Activated CD4-positive, alpha-beta T cell treated with anti-CD3 and anti-CD28 coated beads, Interleukin-2, amount 10 ng/mL, durations not matched to agents 24 days and 14 days (primary cell): ENCODE results near the gene SIX5. TPM values are rescaled to one million over a fixed set of nuclear protein-coding genes. Genes with fewer than 3 reads are reported as not detected.
"Not testable (repeated sequence)": the region's sequence is repeated elsewhere in the genome, so short reads cannot be mapped to it uniquely, and the experiment has no call there.

Source experiments
- DNase-seq: peaks from one replicate; pipeline ENCODE4 v3.0.0; 2022
- H3K27ac Mint-ChIP-seq: one replicate; pipeline ENCODE4 v1.8.0; 2022; ENCODE audit warnings: mild to moderate bottlenecking, mixed read lengths
- H3K27me3 Mint-ChIP-seq: one replicate; pipeline ENCODE4 v1.8.0; 2022; ENCODE audit warnings: mixed read lengths
- H3K36me3 Mint-ChIP-seq: one replicate; pipeline ENCODE4 v1.8.0; 2022; ENCODE audit warnings: low read depth, mild to moderate bottlenecking, mixed read lengths
- H3K4me1 Mint-ChIP-seq: one replicate; pipeline ENCODE4 v1.8.0; 2021; ENCODE audit warnings: mixed read lengths
- H3K4me3 Mint-ChIP-seq: one replicate; pipeline ENCODE4 v1.8.0; 2022; ENCODE audit warnings: mild to moderate bottlenecking, moderate library complexity, mixed read lengths
- H3K9me3 Mint-ChIP-seq: one replicate; pipeline ENCODE4 v1.8.0; 2021; ENCODE audit warnings: mixed read lengths
- intact Hi-C: fragments of 100-400 bp; cut with micrococcal nuclease; formaldehyde crosslinking; loops from one replicate; pipeline ENCODE4 v1.15.1; 2023
- total RNA-seq: library from RNA; stranded (reverse); gene quantifications from 2 replicates; pipeline ENCODE4 v1.2.3, GENCODE V29; 2022

SIX5 gene
- total RNA-seq, 1 donor from 2014 or later: 4.3 TPM

DNA sequence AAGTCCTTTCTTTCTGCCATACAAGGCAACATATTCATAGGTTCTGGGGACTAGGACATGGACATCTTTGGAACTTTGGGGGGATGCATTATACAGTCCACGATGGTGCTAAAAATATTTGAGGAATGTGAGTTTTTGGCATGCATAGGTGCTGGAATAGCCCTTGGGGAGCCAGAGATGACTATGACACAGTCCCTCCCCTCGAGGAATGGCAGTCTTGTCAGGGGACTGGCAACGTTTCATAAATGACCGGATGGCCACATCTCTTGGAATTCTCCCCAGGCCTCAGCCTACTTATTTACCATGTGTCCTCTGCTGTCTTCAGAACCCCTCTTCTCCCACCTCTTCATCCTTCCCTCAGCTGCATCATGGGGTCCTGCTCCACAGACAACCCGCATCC, 22.2 kb downstream of the SIX5 start:
- no peak for DNase-seq
- H3K27me3 Mint-ChIP-seq: peaks cover 21% of the 10 kb centered on the region

DNA sequence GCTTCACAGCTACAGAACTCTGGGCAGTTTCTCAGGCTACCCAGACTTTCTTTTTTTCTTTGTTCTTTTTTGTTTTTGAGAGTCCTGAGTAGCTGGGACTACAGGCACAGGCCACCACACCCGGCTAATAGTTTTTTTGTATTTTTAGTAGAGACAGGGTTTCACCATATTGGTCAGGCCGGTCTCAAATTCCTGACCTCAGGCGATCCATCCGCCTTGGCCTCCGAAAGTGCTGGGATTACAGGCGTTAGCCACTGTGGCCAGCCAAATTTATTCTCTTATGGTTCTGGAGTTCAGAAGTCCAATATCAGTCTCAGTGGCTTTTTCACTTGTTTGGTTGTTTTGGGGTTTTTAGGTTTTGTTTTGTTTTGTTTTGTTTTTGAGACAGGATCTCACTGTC, 23.4 kb downstream of the SIX5 start:
- no peaks in the 10 kb centered on the region for H3K9me3 Mint-ChIP-seq
- no peak for DNase-seq
- intact Hi-C loops: no loop called here
- no peaks in the 10 kb centered on the region for H3K4me1 Mint-ChIP-seq
- H3K27me3 Mint-ChIP-seq: peaks cover 21% of the 10 kb centered on the region
- H3K27ac Mint-ChIP-seq: no peak overlapping the region
- H3K36me3 Mint-ChIP-seq: no peaks in the 10 kb centered on the region
- no peak overlapping the region for H3K4me3 Mint-ChIP-seq

More for the DNA sequence above, 22.2 kb downstream of the SIX5 start:
- Mint-ChIP-seq H3K4me3 (no peak overlapping the region), H3K9me3 (no peaks in the 10 kb centered on the region), H3K27ac (no peak overlapping the region), H3K4me1 (no peaks in the 10 kb centered on the region), H3K36me3 (no peaks in the 10 kb centered on the region)
- intact Hi-C loops: no loop called here

DNA sequence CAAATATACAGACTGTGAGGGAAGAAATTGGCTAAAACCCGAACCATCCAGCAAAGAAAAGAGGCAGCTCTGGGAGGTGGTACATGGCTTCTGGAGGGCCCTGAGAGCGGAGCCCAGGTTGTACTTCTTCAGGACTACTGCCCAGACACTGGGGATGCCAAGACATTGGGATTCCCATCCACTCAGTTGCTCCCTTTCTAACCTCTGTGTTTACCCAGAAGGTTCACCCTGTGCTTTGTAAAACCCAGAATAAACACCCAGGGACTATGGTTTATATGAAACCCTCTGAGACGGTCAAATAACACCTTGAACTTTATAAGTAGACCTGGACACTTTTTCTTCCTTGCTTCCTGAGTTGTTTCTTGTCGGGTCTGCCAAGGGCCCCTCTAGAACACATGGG, 26.1 kb downstream of the SIX5 start:
- Mint-ChIP-seq H3K4me1 (no peaks in the 10 kb centered on the region), H3K9me3 (no peaks in the 10 kb centered on the region), H3K27me3 (peaks cover 23% of the 10 kb centered on the region), H3K27ac (no peak overlapping the region), H3K36me3 (no peaks in the 10 kb centered on the region), H3K4me3 (no peak overlapping the region)
- no peak for DNase-seq
- intact Hi-C loops: no loop called here

DNA sequence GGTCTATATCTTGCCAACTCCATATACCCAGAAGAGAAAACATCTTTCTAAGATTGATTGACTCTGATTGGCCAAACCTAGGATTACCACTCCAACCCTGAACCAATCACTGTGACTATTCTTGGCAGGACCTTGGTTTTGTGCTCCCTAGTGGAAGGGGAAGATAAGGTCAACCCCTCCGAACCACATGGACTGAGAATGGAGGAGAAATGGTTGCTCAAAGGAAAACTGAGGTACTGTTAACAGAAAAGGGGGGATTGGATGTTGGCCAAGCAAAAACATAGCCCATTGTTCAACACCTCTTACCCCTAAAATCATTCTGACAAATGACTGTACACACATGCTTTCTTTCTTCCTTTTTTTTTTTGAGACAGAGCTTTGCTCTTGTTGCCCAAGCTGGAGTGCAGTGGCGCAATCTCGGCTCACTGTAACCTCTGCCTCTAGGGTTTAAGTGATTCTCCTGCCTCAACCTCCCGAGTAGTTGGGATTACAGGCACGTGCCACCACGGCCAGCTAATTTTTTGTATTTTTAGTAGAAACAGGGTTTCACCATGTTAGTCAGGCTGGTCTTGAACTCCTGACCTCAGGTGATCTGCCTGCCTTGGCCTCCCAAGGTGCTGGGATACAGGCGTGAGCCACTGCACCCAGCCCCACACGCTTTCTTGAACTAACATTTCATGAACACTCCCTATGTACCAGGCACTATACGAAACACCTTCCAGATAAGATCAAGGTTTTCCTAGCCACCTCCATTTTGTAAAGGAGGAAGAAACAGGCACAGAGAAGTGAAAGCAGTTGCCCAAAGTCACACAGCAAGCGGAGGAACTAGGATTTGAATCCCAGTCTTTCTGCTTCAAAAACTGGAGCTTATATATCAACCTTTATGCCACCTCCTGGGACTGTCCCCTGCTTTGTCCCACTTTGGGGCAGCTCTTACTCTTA, 29.3 kb downstream of the SIX5 start:
- H3K4me1 Mint-ChIP-seq: no peaks in the 10 kb centered on the region
- H3K27me3 Mint-ChIP-seq: peaks cover 10% of the 10 kb centered on the region
- intact Hi-C loops: no loop called here
- DNase-seq: no peak
- H3K27ac Mint-ChIP-seq: no peak overlapping the region
- H3K9me3 Mint-ChIP-seq: no peaks in the 10 kb centered on the region
- no peak overlapping the region for H3K4me3 Mint-ChIP-seq
- no peaks in the 10 kb centered on the region for H3K36me3 Mint-ChIP-seq

DNA sequence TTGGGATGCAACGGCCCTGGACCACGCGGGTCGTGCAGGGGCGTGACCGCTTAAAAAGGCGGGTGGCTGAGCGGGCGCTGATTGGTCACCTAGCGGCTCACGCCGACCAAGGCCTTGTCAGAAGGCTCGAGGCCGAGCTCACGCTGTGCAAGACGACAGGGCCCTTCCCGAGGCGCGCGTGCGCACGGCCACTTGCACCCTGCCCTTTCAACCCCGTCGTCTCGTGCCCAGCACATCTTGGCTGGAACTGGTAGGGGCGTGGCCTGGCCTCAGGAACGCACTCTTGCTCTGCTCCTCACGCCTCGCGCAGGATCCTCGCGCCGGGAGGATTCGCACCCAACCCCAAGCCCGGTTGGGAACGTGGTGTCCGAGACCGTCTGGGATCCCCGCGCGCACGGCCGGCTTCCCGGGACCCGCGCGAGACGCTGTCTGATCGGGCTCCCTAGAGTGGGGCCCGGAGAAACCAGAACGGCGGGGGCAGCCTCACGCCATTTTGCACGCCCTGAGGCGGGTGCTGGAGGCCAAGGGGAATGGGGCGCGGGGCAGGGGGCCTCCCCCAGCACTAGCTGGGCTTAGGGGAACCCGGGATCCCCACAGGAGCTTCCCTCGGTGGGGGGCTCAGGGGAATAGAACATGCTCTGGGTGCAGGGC, 35.8 kb downstream of the SIX5 start, which contains the start of gene MEIOSIN:
Gene MEIOSIN (plus strand): TSS at position 280 of the 651 bp plus-strand sequence. CDS start 1,938 bp downstream, outside the sequence.
- no peak within 1 kb of the TSS for H3K27ac Mint-ChIP-seq
- no peaks in the 10 kb centered on the region for H3K27me3 Mint-ChIP-seq
- peaks cover 5% of the 10 kb centered on the region for H3K36me3 Mint-ChIP-seq
- no peak within 1 kb of the TSS for H3K4me3 Mint-ChIP-seq
- intact Hi-C loops: no loop called here
- no peaks in the 10 kb centered on the region for H3K9me3 Mint-ChIP-seq
- DNase-seq: no peak
- peaks cover 12% of the 10 kb centered on the region for H3K4me1 Mint-ChIP-seq

DNA sequence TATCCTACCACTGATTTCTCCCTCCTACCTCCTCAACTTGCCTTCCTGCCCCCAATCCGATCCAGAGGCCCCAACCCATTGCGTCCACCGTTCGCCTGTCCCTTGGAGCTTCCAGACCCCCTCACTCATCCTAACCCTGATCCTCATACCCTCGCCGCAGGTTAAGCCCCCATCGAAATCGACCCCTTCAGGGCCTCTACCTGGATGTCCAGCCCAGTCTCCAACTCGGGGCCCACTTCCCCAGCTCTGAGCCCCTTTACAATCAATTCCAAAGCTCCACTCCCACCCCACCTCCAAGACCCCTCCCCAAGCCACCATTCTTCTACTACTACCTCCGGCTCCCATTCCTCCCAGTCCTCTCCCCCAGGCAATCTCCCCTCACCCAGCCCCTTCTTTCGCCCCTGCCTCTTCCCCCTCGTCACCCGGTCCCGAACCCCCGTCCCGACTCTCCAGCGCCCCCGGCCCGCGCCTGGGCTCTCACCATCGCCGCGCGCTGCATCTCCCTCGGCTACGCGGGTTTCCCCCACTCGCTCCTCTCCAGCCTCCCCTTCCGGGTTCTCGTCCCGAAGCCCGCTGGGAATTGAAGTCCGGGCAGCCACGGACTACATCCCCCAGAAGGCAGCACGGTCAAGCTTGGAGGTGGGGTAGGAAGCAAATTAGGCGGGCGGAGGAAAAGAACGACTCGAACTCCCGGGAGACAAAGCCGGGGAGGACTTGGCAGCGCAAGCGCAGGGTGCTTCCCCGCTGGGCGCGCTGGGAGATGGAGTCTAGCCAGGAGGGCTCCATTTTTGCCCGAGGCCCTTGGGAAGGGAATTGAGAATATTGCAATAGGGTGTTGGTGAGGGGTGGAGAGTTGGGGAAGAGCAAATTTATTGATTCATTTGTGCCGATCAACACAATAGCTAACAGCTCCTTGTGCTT, 38.4 kb downstream of the SIX5 start, which contains the start of gene FBXO46:
Gene FBXO46 (minus strand): TSS at position 529 of the 921 bp plus-strand sequence. CDS start 17,401 bp downstream, outside the sequence.
- Mint-ChIP-seq H3K4me3 (peak within 1 kb of the TSS; percentile 95), H3K36me3 (peaks cover 12% of the 10 kb centered on the region), H3K4me1 (peaks cover 25% of the 10 kb centered on the region), H3K27me3 (no peaks in the 10 kb centered on the region), H3K27ac (peak within 1 kb of the TSS; percentile 88), H3K9me3 (no peaks in the 10 kb centered on the region)
- intact Hi-C loops: loop anchor here (1.0 to 2.0 kb wide), 5 partner anchors 13 to 146 kb away; partner anchors contain the start of genes OPA3, QPCTL, SIX5 and SYMPK
- DNase-seq: peak; percentile 99

DNA sequence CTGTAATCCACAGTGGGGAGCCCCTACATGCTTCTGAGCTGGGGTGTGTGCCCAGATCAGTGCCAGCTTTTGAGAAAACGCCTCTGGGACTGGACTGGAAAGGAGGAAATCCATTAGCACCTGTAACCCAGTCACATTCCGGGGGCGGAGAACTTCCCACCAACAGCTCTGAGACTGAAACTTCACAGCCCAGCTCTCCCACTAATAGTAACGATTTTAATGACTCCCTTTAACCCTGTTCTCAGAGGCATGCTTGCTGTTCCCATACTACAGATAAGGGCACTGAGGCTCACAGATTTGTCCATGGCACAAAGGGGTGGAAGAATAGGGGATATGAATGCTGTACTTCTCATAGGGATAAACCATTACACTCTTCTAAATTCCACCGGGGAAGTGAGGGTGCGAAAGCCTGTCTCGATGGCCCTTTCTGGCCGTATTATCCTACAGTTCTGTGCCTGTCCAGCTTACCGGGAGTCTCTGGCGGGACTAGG, 39.2 kb downstream of the SIX5 start:
- peak overlapping the region; percentile 95 for H3K4me3 Mint-ChIP-seq
- H3K9me3 Mint-ChIP-seq: no peaks in the 10 kb centered on the region
- peaks cover 25% of the 10 kb centered on the region for H3K4me1 Mint-ChIP-seq
- peaks cover 12% of the 10 kb centered on the region for H3K36me3 Mint-ChIP-seq
- DNase-seq: no peak
- no peaks in the 10 kb centered on the region for H3K27me3 Mint-ChIP-seq
- peak overlapping the region; percentile 88 for H3K27ac Mint-ChIP-seq
- intact Hi-C loops: loop anchor here (1.0 to 2.0 kb wide), 4 partner anchors 13 to 133 kb away; partner anchors contain the start of genes QPCTL, SIX5 and SYMPK

DNA sequence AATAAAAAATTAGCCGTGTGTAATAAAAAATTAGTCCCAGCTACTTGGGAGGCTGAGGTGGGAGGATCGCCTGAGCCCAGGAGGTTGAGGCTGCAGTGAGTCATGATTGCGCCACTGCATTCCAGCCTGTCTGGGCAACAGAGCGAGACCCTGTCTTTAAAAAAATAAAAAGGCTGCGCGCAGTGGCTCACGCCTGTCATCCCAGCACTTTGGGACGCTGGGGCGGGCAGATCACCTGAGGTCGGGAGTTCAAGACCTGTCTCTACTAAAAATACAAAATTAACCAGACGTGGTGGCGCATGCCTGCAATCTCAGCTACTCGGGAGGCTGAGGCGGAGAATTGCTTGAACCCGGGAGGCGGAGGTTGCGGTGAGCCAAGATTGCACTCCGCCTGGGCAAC, 40.4 kb downstream of the SIX5 start:
- peaks cover 12% of the 10 kb centered on the region for H3K36me3 Mint-ChIP-seq
- H3K9me3 Mint-ChIP-seq, intact Hi-C loops, H3K27me3 Mint-ChIP-seq, H3K4me3 Mint-ChIP-seq, DNase-seq, H3K27ac Mint-ChIP-seq: not testable (repeated sequence)
- H3K4me1 Mint-ChIP-seq: peaks cover 25% of the 10 kb centered on the region

DNA sequence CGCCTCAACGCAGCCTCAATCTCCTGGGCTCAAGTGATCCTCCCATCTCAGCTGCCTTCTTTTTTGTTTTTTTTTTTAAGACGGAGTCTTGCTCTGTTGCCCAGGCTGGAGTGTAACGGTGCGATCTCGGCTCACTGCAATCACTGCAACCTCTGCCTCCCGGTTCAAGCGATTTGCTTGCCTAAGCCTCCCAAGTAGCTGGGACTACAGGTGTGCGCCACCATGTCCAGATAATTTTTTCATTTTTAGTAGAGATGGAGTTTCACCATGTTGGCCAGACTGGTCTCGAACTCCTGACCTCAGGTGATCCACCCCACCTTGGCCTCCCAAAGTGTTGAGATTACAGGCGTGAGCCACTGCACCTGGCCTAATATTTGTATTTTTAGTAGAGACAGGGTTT, 49.0 kb downstream of the SIX5 start:
- H3K27me3 Mint-ChIP-seq, intact Hi-C loops, H3K27ac Mint-ChIP-seq, DNase-seq, H3K4me3 Mint-ChIP-seq, H3K9me3 Mint-ChIP-seq: not testable (repeated sequence)
- peaks cover 30% of the 10 kb centered on the region for H3K4me1 Mint-ChIP-seq
- H3K36me3 Mint-ChIP-seq: peaks cover 40% of the 10 kb centered on the region

DNA sequence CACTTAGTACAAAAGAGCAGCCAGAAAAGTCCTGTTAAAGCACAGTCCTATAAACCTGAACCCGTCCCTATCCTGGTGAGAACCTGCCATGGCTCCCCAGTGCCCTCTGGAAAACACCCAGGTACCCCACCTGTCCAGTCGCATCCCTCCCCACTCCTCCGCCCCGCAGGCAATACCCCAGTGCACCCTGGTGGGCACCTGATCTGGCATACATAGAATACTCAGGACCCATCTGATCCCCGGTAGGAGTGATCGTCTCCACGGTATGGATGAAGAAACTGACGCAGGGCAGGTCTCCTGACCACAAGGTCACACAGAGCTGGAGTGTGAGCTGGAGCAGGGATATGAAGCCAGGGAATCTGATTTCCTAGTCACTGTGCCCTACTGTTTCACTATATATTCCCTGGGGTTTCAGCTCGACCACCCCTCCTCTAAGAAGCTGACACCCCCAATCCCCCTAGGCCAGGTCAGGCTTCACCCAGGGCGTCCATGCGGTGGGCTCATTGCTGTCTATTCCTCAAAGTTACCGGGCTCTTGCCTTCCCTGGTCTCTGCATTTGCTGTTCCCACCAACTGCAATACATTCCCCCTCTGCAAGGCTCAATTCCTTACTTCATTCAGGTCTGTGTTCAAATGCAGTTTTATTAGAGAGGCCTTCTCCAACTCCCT, 50.9 kb downstream of the SIX5 start:
- peaks cover 41% of the 10 kb centered on the region for H3K36me3 Mint-ChIP-seq
- H3K4me3 Mint-ChIP-seq: peak overlapping the region; percentile 88
- intact Hi-C loops: loop anchor here (1.0 kb wide), 5 partner anchors 12 to 168 kb away; partner anchors contain the start of genes FBXO46, IRF2BP1, OPA3 and QPCTL
- no peaks in the 10 kb centered on the region for H3K9me3 Mint-ChIP-seq
- peaks cover 2% of the 10 kb centered on the region for H3K27me3 Mint-ChIP-seq
- DNase-seq: no peak
- peak overlapping the region; percentile 97 for H3K27ac Mint-ChIP-seq
- H3K4me1 Mint-ChIP-seq: peaks cover 33% of the 10 kb centered on the region

DNA sequence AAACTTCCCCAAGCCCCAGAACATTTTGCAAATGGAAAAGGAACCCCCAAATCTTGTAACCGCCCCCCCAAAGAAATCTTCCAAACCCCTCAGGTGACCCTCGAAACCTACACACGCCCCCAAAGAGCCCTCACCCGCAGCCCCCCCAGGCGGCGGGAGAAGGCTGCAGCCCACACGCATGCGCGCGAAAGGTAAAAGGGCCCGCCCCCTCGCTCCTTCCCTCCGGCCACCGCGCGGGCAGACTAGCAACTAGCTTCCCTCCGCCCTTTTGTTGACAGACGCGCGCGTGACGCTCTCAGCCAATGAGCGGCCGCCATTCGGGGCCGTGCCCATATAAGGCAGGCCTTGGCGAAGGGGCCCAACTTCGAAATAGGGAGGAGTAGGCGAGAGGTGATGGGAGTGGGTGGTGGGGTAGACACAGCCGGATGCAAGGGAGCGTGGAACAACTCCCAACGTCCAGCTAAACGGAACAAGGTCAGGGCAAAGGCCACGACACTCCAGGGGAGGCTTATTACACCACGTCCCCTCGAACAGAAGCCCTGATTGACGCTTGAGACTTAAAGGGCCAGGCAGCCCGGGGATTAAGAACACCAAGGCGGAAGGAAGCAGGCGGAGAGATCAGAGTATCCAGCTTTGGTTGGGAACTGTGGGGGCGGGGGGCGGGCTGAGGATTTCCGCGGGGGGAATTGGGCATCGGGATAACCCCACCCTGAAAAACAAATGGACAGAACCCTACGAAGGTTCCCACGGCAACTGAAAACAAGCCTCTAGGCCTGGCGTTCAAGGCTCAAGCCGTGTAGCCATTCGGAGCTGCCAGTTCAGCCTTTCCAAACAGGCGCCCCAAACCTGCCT, 51.7 kb downstream of the SIX5 start:
- Mint-ChIP-seq H3K27me3 (peaks cover 2% of the 10 kb centered on the region), H3K4me1 (peaks cover 33% of the 10 kb centered on the region), H3K4me3 (peak overlapping the region; percentile 88), H3K27ac (peak overlapping the region; percentile 97), H3K36me3 (peaks cover 41% of the 10 kb centered on the region), H3K9me3 (no peaks in the 10 kb centered on the region)
- intact Hi-C loops: loop anchor here (1.0 kb wide), 5 partner anchors 13 to 169 kb away; partner anchors contain the start of genes FBXO46, IRF2BP1, OPA3 and QPCTL
- peak; percentile 99 for DNase-seq
